Sigmoid colon (tissue), 7 donors: ENCODE results near the gene FAT4. TPM values are rescaled to one million over a fixed set of nuclear protein-coding genes. Genes with fewer than 3 reads are reported as not detected.
A peak's percentile ranks its signal among the peaks of the same experiment; 100 is the strongest.

ENCODE experiments used
- DNase-seq: peaks from one replicate; pipeline ENCODE4 v3.0.0-alpha.2; 2019
- H3K27ac ChIP-seq, 4 donors: fragments of 200-600 bp; sonication (generic); one replicate each; pipeline ENCODE4 v1.5.1; 2016 to 2019; ENCODE audit warnings: mild to moderate bottlenecking in 1 of 4
- H3K27me3 ChIP-seq, 3 donors: fragments of 200-600 bp; sonication (generic); one replicate each; pipeline ENCODE4 v1.5.1; 2019; ENCODE audit warnings: mild to moderate bottlenecking in 1 of 3
- H3K36me3 ChIP-seq, 4 donors: fragments of 200-600 bp; sonication (generic); one replicate each; pipeline ENCODE4 v1.5.1; 2016 to 2019
- H3K4me1 ChIP-seq, 4 donors: fragments of 200-600 bp; sonication (generic); one replicate each; pipeline ENCODE4 v1.5.1; 2017 to 2019
- H3K4me3 ChIP-seq, 4 donors: fragments of 200-600 bp; sonication (generic); one replicate each; pipeline ENCODE4 v1.5.1; 2017 to 2019; ENCODE audit warnings: mild to moderate bottlenecking in 2 of 4, moderate library complexity in 1 of 4
- H3K9me3 ChIP-seq, 4 donors: fragments of 200-600 bp in 3 of 4; sonication (generic) in 3 of 4; one replicate each; pipeline versions ENCODE4 v1.5.1 to v1.6.1; 2013 to 2019
- CTCF ChIP-seq, 4 experiments: fragments of 450-650 bp in 3 of 4; fragments of 200-600 bp in 1 of 4; IDR thresholded peaks; one replicate each; pipeline ENCODE4 v1.5.1; 2016 to 2019; ENCODE audit warnings: antibody characterized with exemption in 4 of 4, mild to moderate bottlenecking in 3 of 4, moderate library complexity in 2 of 4
- EP300 ChIP-seq, 4 donors: sonication (generic); formaldehyde crosslinking; IDR thresholded peaks; one replicate each; pipeline ENCODE4 v1.6.1; 2017; ENCODE audit warnings: antibody characterized with exemption in 4 of 4
- POLR2A ChIP-seq, 2 donors: fragments of 450-650 bp; IDR thresholded peaks; one replicate each; pipeline ENCODE4 v1.6.1; 2016; ENCODE audit warnings: antibody characterized with exemption in 2 of 2, mild to moderate bottlenecking in 2 of 2, moderate library complexity in 2 of 2
- POLR2AphosphoS5 ChIP-seq, 4 donors: sonication (generic); formaldehyde crosslinking; IDR thresholded peaks; one replicate each; pipeline ENCODE4 v1.6.1; 2017; ENCODE audit warnings: antibody characterized with exemption in 4 of 4
- WGBS, 2 donors: extraction: QIAGEN DNeasy Blood & Tissue Kit; methylation state at CpG; one replicate each; pipeline ENCODE4 v1.1.7; 2013; 5-methylcytosine and 5-hydroxymethylcytosine counted together
- intact Hi-C: fragments of 100-400 bp; cut with DNase I; formaldehyde crosslinking; loops from one replicate; pipeline ENCODE4 v1.15.1; 2023
- polyA plus RNA-seq, 3 donors: library from polyadenylated mRNA; stranded (reverse); fragments of 200-250 nt; gene quantifications; one replicate each; pipeline ENCODE4 v1.2.3, GENCODE V29; 2013
- total RNA-seq, 4 donors: library from RNA; depleted of rRNA; stranded (reverse); fragments of >200 nt; gene quantifications; one replicate each; pipeline ENCODE4 v1.1.0, GENCODE V29; 2016
- donor health status: healthy with polysubstance abuse.
- donor health status: Bipolar disorder and iron deficiency.
- donor health status: healthy.

Gene FAT4
- total and polyA plus RNA-seq, 7 donors = under 0.01 to 74.2 (median 46.2) TPM

- Histone ChIP-seq H3K27ac (peak overlapping the region in 2 of 4 donors; percentile 6 to 68), H3K9me3 (no peaks in the 10 kb centered on the region), H3K36me3 (no peaks in the 10 kb centered on the region), H3K4me1 (peaks cover 0 to 78% (median 41%) of the 10 kb centered on the region in 4 donors), H3K27me3 (no peaks in the 10 kb centered on the region), H3K4me3 (peak overlapping the region in 3 of 4 donors; percentile 87 to 92 (median 89))
- no peak for DNase-seq
- TF ChIP-seq POLR2A (IDR thresholded peaks at IDR 0.05) (no peak), CTCF (IDR thresholded peaks at IDR 0.05) (no peak), POLR2AphosphoS5 (IDR thresholded peaks at IDR 0.05) (no peak), EP300 (IDR thresholded peaks at IDR 0.05) (no peak)
- 43 to 71% methylated on average over 2 of the region's 2 CpGs for WGBS, 2 donors
- intact Hi-C loops = loop anchor here (5.0 to 10.0 kb wide), 3 partner anchors 73 to 733 kb away; no protein-coding TSS in a partner anchor
These were observed 4.6 kb downstream of the FAT4 start for GRCh38 chr4:125319311-125319710.

- Histone ChIP-seq H3K36me3 (no peaks in the 10 kb centered on the region), H3K9me3 (no peaks in the 10 kb centered on the region), H3K4me1 (peaks cover 0 to 86% (median 56%) of the 10 kb centered on the region in 4 donors), H3K27me3 (no peaks in the 10 kb centered on the region), H3K27ac (peak overlapping the region; percentile 39 to 68 (median 62)), H3K4me3 (peak overlapping the region; percentile 15 to 87 (median 30))
- no peak for DNase-seq
- intact Hi-C loops = loop anchor here (5.0 kb wide), 1 partner anchor 125 kb away; no protein-coding TSS in a partner anchor
- TF ChIP-seq CTCF (IDR thresholded peaks at IDR 0.05) (no peak), POLR2A (IDR thresholded peaks at IDR 0.05) (no peak), EP300 (IDR thresholded peaks at IDR 0.05) (no peak), POLR2AphosphoS5 (IDR thresholded peaks at IDR 0.05) (peak in 1 of 4 donors; percentile 40)
These were observed 7.1 kb downstream of the FAT4 start for GRCh38 chr4:125321709-125322365.

- WGBS, 2 donors = 60 to 68% methylated on average over 1 of the region's 1 CpG
- intact Hi-C loops = loop anchor here (5.0 kb wide), 1 partner anchor 125 kb away; no protein-coding TSS in a partner anchor
- DNase-seq = no peak
- Histone ChIP-seq H3K27ac (peak overlapping the region; percentile 39 to 68 (median 62)), H3K27me3 (no peaks in the 10 kb centered on the region), H3K9me3 (no peaks in the 10 kb centered on the region), H3K4me1 (peaks cover 0 to 82% (median 60%) of the 10 kb centered on the region in 4 donors), H3K36me3 (no peaks in the 10 kb centered on the region), H3K4me3 (peak overlapping the region; percentile 15 to 87 (median 30))
- no peak for TF ChIP-seq POLR2AphosphoS5 (IDR thresholded peaks at IDR 0.05)
- no peak for TF ChIP-seq EP300 (IDR thresholded peaks at IDR 0.05)
- no peak for TF ChIP-seq POLR2A (IDR thresholded peaks at IDR 0.05)
- TF ChIP-seq CTCF (IDR thresholded peaks at IDR 0.05) = no peak
These were observed 7.6 kb downstream of the FAT4 start for GRCh38 chr4:125322366-125322730.

- H3K27ac ChIP-seq = peak overlapping the region in 2 of 4 donors; percentile 68
- no peak for DNase-seq
- H3K9me3 ChIP-seq = no peaks in the 10 kb centered on the region
- no peaks in the 10 kb centered on the region for H3K36me3 ChIP-seq
- no peaks in the 10 kb centered on the region for H3K27me3 ChIP-seq
- H3K4me3 ChIP-seq = peak overlapping the region in 3 of 4 donors; percentile 1 to 87 (median 30)
- TF ChIP-seq EP300 (IDR thresholded peaks at IDR 0.05) = no peak
- TF ChIP-seq POLR2A (IDR thresholded peaks at IDR 0.05) = no peak
- no peak for TF ChIP-seq CTCF (IDR thresholded peaks at IDR 0.05)
- no peak for TF ChIP-seq POLR2AphosphoS5 (IDR thresholded peaks at IDR 0.05)
- H3K4me1 ChIP-seq = peaks cover 0 to 81% (median 58%) of the 10 kb centered on the region in 4 donors
- intact Hi-C loops = loop anchor here (5.0 kb wide), 1 partner anchor 124 kb away; no protein-coding TSS in a partner anchor
- WGBS, 2 donors = 19 to 63% methylated on average over 3 of the region's 3 CpGs
These were observed 8.9 kb downstream of the FAT4 start for GRCh38 chr4:125323654-125324053.
